Retina (tissue), 1 donor: ENCODE results near the gene ITCH.
"Not testable (repeated sequence)": the region's sequence is repeated elsewhere in the genome, so short reads cannot be mapped to it uniquely, and the experiment has no call there.

ENCODE experiments used
- DNase-seq: peaks from one replicate; pipeline ENCODE4 v3.0.0-alpha.2; 2016

Gene ITCH

GRCh38 chr20:34382877-34383455 lies 19.9 kb downstream of the ITCH start:
- DNase-seq: not testable (repeated sequence)

GRCh38 chr20:34385464-34385863 lies 22.4 kb downstream of the ITCH start:
- DNase-seq: no peak

- DNase-seq: no peak
These were observed 24.9 kb downstream of the ITCH start for GRCh38 chr20:34388000-34388399.

- no peak for DNase-seq
These were observed 25.6 kb downstream of the ITCH start for GRCh38 chr20:34388678-34389077.

GRCh38 chr20:34389206-34389953 lies 26.3 kb downstream of the ITCH start:
- DNase-seq: no peak

GRCh38 chr20:34389954-34390555 lies 27.0 kb downstream of the ITCH start:
- DNase-seq: no peak

GRCh38 chr20:34396408-34396807 lies 33.3 kb downstream of the ITCH start:
- no peak for DNase-seq

GRCh38 chr20:34397096-34397495 lies 34.0 kb downstream of the ITCH start:
- no peak for DNase-seq

GRCh38 chr20:34400776-34401175 lies 37.7 kb downstream of the ITCH start:
- DNase-seq: not testable (repeated sequence)

GRCh38 chr20:34401741-34402455 lies 38.8 kb downstream of the ITCH start:
- no peak for DNase-seq

GRCh38 chr20:34402461-34402860 lies 39.4 kb downstream of the ITCH start:
- DNase-seq: no peak

- no peak for DNase-seq
These were observed 40.2 kb downstream of the ITCH start for GRCh38 chr20:34403063-34403827.

GRCh38 chr20:34403908-34404307 lies 40.8 kb downstream of the ITCH start:
- DNase-seq: no peak

GRCh38 chr20:34404803-34405202 lies 41.7 kb downstream of the ITCH start:
- DNase-seq: no peak

- not testable (repeated sequence) for DNase-seq
These were observed 42.2 kb downstream of the ITCH start for GRCh38 chr20:34405247-34405651.

GRCh38 chr20:34405942-34406341 lies 42.9 kb downstream of the ITCH start:
- DNase-seq: not testable (repeated sequence)

- DNase-seq: no peak
These were observed 44.9 kb downstream of the ITCH start for GRCh38 chr20:34407962-34408474.

GRCh38 chr20:34410336-34410735 lies 47.3 kb downstream of the ITCH start:
- no peak for DNase-seq

- DNase-seq: no peak
These were observed 49.4 kb downstream of the ITCH start for GRCh38 chr20:34412453-34412852.

GRCh38 chr20:34414525-34414924 lies 51.5 kb downstream of the ITCH start:
- not testable (repeated sequence) for DNase-seq

GRCh38 chr20:34415079-34415478 lies 52.0 kb downstream of the ITCH start:
- no peak for DNase-seq

- DNase-seq: no peak
These were observed 57.1 kb downstream of the ITCH start for GRCh38 chr20:34420146-34420545.

- DNase-seq: no peak
These were observed 57.9 kb downstream of the ITCH start for GRCh38 chr20:34420975-34421374.
